ENCODE data around the gene MPRIP.
A peak's percentile ranks its signal among the peaks of the same experiment; 100 is the strongest.

The MPRIP gene

DNA sequence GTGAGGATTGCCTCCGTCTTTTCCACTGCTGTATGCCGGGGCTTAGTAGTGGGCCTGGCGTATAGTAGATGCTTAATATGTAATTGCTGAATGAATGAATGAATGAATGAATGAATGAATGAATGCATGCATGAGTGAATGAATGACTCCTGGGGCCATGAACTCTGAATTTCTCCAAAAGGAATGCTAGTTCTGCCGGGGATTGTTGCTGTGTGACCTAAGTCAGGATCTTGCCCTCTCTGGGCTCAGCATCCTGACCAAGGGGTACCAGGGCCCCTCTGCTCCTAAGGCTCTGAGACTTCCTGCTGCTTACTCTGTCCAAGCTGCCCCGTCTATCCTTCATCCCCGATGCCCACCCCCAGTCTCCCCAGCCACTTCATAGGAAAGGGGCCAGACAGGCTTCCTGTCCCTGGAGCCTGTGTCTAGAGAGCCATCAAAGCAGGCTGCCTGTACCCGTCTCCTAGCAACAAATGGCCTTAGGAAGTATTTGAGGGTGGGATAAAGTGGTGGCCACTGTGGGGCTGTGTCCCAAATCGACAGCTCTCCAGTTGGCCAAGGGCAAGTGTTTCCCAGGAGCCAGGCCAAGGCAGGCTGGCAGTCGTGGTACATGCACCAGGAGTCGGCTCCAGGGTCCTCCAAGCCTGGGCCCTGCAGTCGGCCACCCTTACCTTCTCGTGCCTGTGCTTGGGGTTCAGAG, 11.6 kb upstream of the MPRIP start (continued):
- TF ChIP-seq KLF17 (tag by site-specific recombination; IDR thresholded peaks at IDR 0.05) (no peak), SP2 (tag by site-specific recombination; IDR thresholded peaks at IDR 0.05) (no peak), ZNF768 (tag by site-specific recombination; IDR thresholded peaks at IDR 0.05) (peak; percentile 90; the same call in 1 of the 2 replicates), ZNF416 (tag by site-specific recombination; IDR thresholded peaks at IDR 0.05) (no peak), ZSCAN23 (tag by site-specific recombination; IDR thresholded peaks at IDR 0.05) (no peak), SCRT2 (tag by site-specific recombination; IDR thresholded peaks at IDR 0.05) (no peak), ZNF707 (tag by site-specific recombination; IDR thresholded peaks at IDR 0.05) (no peak), ZNF626 (tag by site-specific recombination; IDR thresholded peaks at IDR 0.05) (no peak), ZNF112 (tag by site-specific recombination; IDR thresholded peaks at IDR 0.05) (no peak), ZNF830 (tag by site-specific recombination; IDR thresholded peaks at IDR 0.05; ENCODE audit: low read depth) (no peak)

DNA sequence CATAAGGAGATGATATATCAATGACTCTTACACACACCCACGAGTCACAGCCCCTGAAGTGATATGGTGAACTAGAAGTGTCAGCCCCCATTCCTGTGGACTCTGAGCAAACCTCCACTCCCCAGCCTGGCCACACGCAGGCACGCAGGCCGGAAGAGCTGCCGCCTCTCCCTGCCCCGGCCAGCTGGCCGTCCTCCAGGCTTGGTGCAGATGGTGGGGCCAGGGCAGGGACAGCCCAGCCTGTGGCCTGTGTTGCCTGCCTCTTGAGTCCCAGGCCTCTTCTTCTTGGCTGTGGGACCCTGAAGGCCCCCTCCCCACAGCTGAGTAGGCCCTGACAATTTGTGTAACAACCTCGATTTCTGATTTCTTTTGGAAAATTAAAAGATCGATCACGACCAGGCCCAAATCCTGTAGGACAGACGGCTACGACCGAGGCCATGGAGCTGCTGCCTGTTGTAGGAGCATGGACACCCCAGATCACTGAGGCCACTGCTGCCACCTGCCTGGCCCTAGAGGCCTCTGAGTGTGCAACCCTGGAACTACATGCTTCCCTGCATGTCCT, 10.0 kb upstream of the MPRIP start:
- CTCF ChIA-PET = interaction anchor here (0.7 to 1.3 kb wide), 2 partner anchors 40 to 53 kb away, joined by 3 read pairs; no protein-coding TSS in a partner anchor
- Histone ChIP-seq H3K4me1 (ENCODE audit: control insufficient read depth, insufficient read depth, low read length) (peaks cover 4% of the 10 kb centered on the region; the same call in 1 of the 2 replicates), H3K4me3 (ENCODE audit: low read depth, low read length) (no peak overlapping the region), H3K9me3 (ENCODE audit: control insufficient read depth, insufficient read depth, low read depth, low read length) (no peaks in the 10 kb centered on the region), H3K36me3 (ENCODE audit: control insufficient read depth in 2 of 2, insufficient read depth in 1 of 2, low read length in 2 of 2) (no peaks in the 10 kb centered on the region), H3K27ac (ENCODE audit: extremely low read depth, low read depth, low read length) (no peak overlapping the region)
- no peak for TF ChIP-seq WT1 (tag by site-specific recombination; IDR thresholded peaks at IDR 0.05)
- no peak for TF ChIP-seq ZNF140 (tag by site-specific recombination; IDR thresholded peaks at IDR 0.05)
- no peak for TF ChIP-seq ZNF514 (tag by site-specific recombination; IDR thresholded peaks at IDR 0.05)
- TF ChIP-seq GLIS1 (tag by site-specific recombination; IDR thresholded peaks at IDR 0.05) = no peak
- POLR2A ChIA-PET = no interaction called here

DNA sequence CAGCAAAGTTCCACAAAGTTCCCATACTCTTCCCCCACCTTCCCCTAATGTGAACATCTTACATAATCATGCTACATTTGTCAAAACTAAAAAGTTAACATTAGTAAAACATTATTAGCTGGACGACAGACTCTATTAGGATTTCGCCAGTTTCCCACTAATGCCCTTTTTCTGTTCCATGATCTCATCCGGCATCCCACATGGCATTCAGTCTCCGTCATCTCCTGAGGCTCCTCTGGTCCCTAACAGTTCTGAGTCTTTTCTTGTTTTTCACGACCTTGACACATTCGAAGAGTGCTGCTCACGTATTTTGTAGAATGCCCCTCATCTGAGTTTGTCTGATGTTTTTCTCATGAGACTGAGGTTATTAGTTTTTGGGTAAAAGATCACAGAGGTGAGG, 8.8 kb upstream of the MPRIP start:
- no peaks in the 10 kb centered on the region for H3K9me3 ChIP-seq (ENCODE audit: control insufficient read depth, insufficient read depth, low read depth, low read length)
- no peaks in the 10 kb centered on the region; the same call in 1 of the 2 replicates for H3K4me1 ChIP-seq (ENCODE audit: control insufficient read depth, insufficient read depth, low read length)
- H3K27ac ChIP-seq (ENCODE audit: extremely low read depth, low read depth, low read length) = no peak overlapping the region
- TF ChIP-seq ZNF558 (tag by site-specific recombination; IDR thresholded peaks at IDR 0.05) (no peak), ZNF544 (tag by site-specific recombination; IDR thresholded peaks at IDR 0.05) (no peak), ZBTB1 (tag by site-specific recombination; IDR thresholded peaks at IDR 0.05) (no peak), ZSCAN30 (tag by site-specific recombination; IDR thresholded peaks at IDR 0.05) (no peak), ZNF132 (tag by site-specific recombination; IDR thresholded peaks at IDR 0.05; ENCODE audit: borderline replicate concordance) (no peak), ZNF157 (tag by site-specific recombination; IDR thresholded peaks at IDR 0.05) (no peak), ZNF701 (tag by site-specific recombination; IDR thresholded peaks at IDR 0.05) (no peak), ZNF791 (tag by site-specific recombination; IDR thresholded peaks at IDR 0.05) (no peak), TCF7L2 (IDR thresholded peaks at IDR 0.05; ENCODE audit: borderline replicate concordance, low read depth, low read length) (no peak), ZNF670 (tag by site-specific recombination; IDR thresholded peaks at IDR 0.05; ENCODE audit: low read depth) (no peak), ZNF658 (tag by site-specific recombination; IDR thresholded peaks at IDR 0.05) (no peak), KLF10 (tag by site-specific recombination; IDR thresholded peaks at IDR 0.05) (no peak), ZNF596 (tag by site-specific recombination; IDR thresholded peaks at IDR 0.05) (no peak), ZNF777 (tag by site-specific recombination; IDR thresholded peaks at IDR 0.05; ENCODE audit: borderline replicate concordance) (no peak), ZNF202 (tag by site-specific recombination; IDR thresholded peaks at IDR 0.05; ENCODE audit: borderline replicate concordance) (no peak), ZNF2 (tag by site-specific recombination; IDR thresholded peaks at IDR 0.05) (no peak), BCL11A (tag by site-specific recombination; IDR thresholded peaks at IDR 0.05; ENCODE audit: low read depth) (no peak), ZBTB20 (tag by site-specific recombination; IDR thresholded peaks at IDR 0.05) (no peak), KLF1 (tag by site-specific recombination; IDR thresholded peaks at IDR 0.05) (no peak)
- TF ChIP-seq, protein P1, sequence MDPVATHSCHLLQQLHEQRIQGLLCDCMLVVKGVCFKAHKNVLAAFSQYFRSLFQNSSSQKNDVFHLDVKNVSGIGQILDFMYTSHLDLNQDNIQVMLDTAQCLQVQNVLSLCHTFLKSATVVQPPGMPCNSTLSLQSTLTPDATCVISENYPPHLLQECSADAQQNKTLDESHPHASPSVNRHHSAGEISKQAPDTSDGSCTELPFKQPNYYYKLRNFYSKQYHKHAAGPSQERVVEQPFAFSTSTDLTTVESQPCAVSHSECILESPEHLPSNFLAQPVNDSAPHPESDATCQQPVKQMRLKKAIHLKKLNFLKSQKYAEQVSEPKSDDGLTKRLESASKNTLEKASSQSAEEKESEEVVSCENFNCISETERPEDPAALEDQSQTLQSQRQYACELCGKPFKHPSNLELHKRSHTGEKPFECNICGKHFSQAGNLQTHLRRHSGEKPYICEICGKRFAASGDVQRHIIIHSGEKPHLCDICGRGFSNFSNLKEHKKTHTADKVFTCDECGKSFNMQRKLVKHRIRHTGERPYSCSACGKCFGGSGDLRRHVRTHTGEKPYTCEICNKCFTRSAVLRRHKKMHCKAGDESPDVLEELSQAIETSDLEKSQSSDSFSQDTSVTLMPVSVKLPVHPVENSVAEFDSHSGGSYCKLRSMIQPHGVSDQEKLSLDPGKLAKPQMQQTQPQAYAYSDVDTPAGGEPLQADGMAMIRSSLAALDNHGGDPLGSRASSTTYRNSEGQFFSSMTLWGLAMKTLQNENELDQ (tag by site-specific recombination; IDR thresholded peaks at IDR 0.05; ENCODE audit: low read depth) = no peak
- POLR2A ChIA-PET = no interaction called here
- H3K36me3 ChIP-seq (ENCODE audit: control insufficient read depth in 2 of 2, insufficient read depth in 1 of 2, low read length in 2 of 2) = no peaks in the 10 kb centered on the region
- no peak overlapping the region for H3K4me3 ChIP-seq (ENCODE audit: low read depth, low read length)
- CTCF ChIA-PET = no interaction called here
